Smooth muscle cell (in vitro differentiated cells): ENCODE results near the gene DHRS7C. TPM values are rescaled to one million over a fixed set of nuclear protein-coding genes. Genes with fewer than 3 reads are reported as not detected.

Source experiments
- DNase-seq: peaks from one replicate; lab custom pipeline; 2025; ENCODE audit not compliant: unreplicated experiment; lab: John Stamatoyannopoulos, UW
- H2AFZ ChIP-seq: fragments of 200-600 bp; sonication (generic); 2 replicates; pipeline ENCODE4 v1.6.0; 2016; ENCODE audit warnings: antibody characterized with exemption, low read depth, mild to moderate bottlenecking
- H3F3A ChIP-seq: fragments of 200-600 bp; sonication (generic); 2 replicates; pipeline ENCODE4 v1.6.0; 2017; ENCODE audit warnings: antibody characterized with exemption, low read depth
- H3K27ac ChIP-seq: fragments of 200-600 bp; sonication (generic); 2 replicates; pipeline ENCODE4 v1.5.1; 2016; ENCODE audit warnings: low read depth, mild to moderate bottlenecking
- H3K27me3 ChIP-seq: fragments of 200-600 bp; sonication (generic); 2 replicates; pipeline ENCODE4 v1.6.1; 2016; ENCODE audit warnings: low read depth, mild to moderate bottlenecking
- H3K36me3 ChIP-seq: fragments of 200-600 bp; sonication (generic); 2 replicates; pipeline ENCODE4 v1.5.1; 2016; ENCODE audit warnings: low read depth
- H3K4me1 ChIP-seq: fragments of 200-600 bp; sonication (generic); 2 replicates; pipeline ENCODE4 v1.5.1; 2016; ENCODE audit warnings: low read depth
- H3K4me2 ChIP-seq: fragments of 200-600 bp; sonication (generic); 2 replicates; pipeline ENCODE4 v1.6.0; 2016; ENCODE audit warnings: mild to moderate bottlenecking
- H3K4me3 ChIP-seq: fragments of 200-600 bp; sonication (generic); 2 replicates; pipeline ENCODE4 v1.5.1; 2016; ENCODE audit warnings: mild to moderate bottlenecking
- H3K79me2 ChIP-seq: fragments of 200-600 bp; sonication (generic); 2 replicates; pipeline ENCODE4 v1.6.0; 2016; ENCODE audit warnings: low read depth, mild to moderate bottlenecking
- H3K9ac ChIP-seq: fragments of 200-600 bp; sonication (generic); 2 replicates; pipeline ENCODE4 v1.6.0; 2016; ENCODE audit warnings: low read depth
- H3K9me3 ChIP-seq: fragments of 200-600 bp; sonication (generic); replicated peaks from 2 replicates; pipeline ENCODE4 v1.5.1; 2016; ENCODE audit warnings: low read depth
- H4K20me1 ChIP-seq: fragments of 200-600 bp; sonication (generic); 2 replicates; pipeline ENCODE4 v1.6.0; 2016; ENCODE audit warnings: low read depth
- WGBS: methylation state at CpG from one replicate; pipeline ENCODE4 v1.1.7; 2016; ENCODE audit warnings: low lambda C conversion rate; 5-methylcytosine and 5-hydroxymethylcytosine counted together
- polyA plus RNA-seq: library from polyadenylated mRNA; unstranded; fragments of >200 nt; fragmentation: Nextera tagmentation; extraction: Ambion mirVana; gene quantifications from 2 replicates; pipeline ENCODE4 v1.2.1, GENCODE V29; 2016
- total RNA-seq: library from RNA; depleted of rRNA; stranded (reverse); fragments of >200 nt; gene quantifications from 2 replicates; pipeline ENCODE4 v1.2.3, GENCODE V29; 2014
- TF ChIP-seq, protein P1 (sequence below): fragments of 200-600 bp; sonication (generic); IDR thresholded peaks from 2 replicates; pipeline ENCODE4 v1.5.1; 2017; ENCODE audit warnings: borderline replicate concordance, mild to moderate bottlenecking, antibody characterized with exemption; ENCODE audit not compliant: insufficient read depth, poor library complexity, severe bottlenecking

DHRS7C gene
- total and polyA plus RNA-seq, 2 experiments from 2014 or later = not detected

GRCh38 chr17:9828296-9829295, 37.2 kb upstream of the DHRS7C start:
- Histone ChIP-seq H3K9ac (no peak overlapping the region), H3K4me1 (no peaks in the 10 kb centered on the region), H3K9me3 (no peaks in the 10 kb centered on the region), H3K36me3 (no peaks in the 10 kb centered on the region), H3K27ac (no peak overlapping the region), H3K4me3 (no peak overlapping the region), H3F3A (no peaks in the 10 kb centered on the region), H2AFZ (peak overlapping the region; percentile 44), H4K20me1 (no peaks in the 10 kb centered on the region), H3K27me3 (no peaks in the 10 kb centered on the region), H3K79me2 (no peaks in the 10 kb centered on the region), H3K4me2 (peak overlapping the region; percentile 20)
- DNase-seq = no peak
- WGBS = 53% methylated on average over 13 of the region's 13 CpGs
- TF ChIP-seq, protein P1, sequence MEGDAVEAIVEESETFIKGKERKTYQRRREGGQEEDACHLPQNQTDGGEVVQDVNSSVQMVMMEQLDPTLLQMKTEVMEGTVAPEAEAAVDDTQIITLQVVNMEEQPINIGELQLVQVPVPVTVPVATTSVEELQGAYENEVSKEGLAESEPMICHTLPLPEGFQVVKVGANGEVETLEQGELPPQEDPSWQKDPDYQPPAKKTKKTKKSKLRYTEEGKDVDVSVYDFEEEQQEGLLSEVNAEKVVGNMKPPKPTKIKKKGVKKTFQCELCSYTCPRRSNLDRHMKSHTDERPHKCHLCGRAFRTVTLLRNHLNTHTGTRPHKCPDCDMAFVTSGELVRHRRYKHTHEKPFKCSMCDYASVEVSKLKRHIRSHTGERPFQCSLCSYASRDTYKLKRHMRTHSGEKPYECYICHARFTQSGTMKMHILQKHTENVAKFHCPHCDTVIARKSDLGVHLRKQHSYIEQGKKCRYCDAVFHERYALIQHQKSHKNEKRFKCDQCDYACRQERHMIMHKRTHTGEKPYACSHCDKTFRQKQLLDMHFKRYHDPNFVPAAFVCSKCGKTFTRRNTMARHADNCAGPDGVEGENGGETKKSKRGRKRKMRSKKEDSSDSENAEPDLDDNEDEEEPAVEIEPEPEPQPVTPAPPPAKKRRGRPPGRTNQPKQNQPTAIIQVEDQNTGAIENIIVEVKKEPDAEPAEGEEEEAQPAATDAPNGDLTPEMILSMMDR = no peak

- Histone ChIP-seq H3K4me3 (no peak within 1 kb of the TSS), H3K36me3 (no peaks in the 10 kb centered on the region), H3K27me3 (no peaks in the 10 kb centered on the region), H3K4me2 (no peak within 1 kb of the TSS), H4K20me1 (no peaks in the 10 kb centered on the region), H3K9ac (no peak within 1 kb of the TSS), H2AFZ (no peak within 1 kb of the TSS), H3K9me3 (no peaks in the 10 kb centered on the region), H3K27ac (no peak within 1 kb of the TSS), H3F3A (no peaks in the 10 kb centered on the region), H3K79me2 (no peaks in the 10 kb centered on the region), H3K4me1 (no peaks in the 10 kb centered on the region)
- DNase-seq = no peak
- 79% methylated on average over 21 of the region's 21 CpGs for WGBS
- TF ChIP-seq, protein P1 = no peak
These were observed 34.3 kb upstream of the DHRS7C start, which contains the start of gene GLP2R for GRCh38 chr17:9825641-9826150. Gene GLP2R, plus strand, starts transcription at chr17:9825924. Its CDS starts 140 bp downstream, at chr17:9826064.

GRCh38 chr17:9824797-9825338, 33.5 kb upstream of the DHRS7C start:
- no peaks in the 10 kb centered on the region for H3K27me3 ChIP-seq
- no peaks in the 10 kb centered on the region for H4K20me1 ChIP-seq
- H3K79me2 ChIP-seq = no peaks in the 10 kb centered on the region
- H3F3A ChIP-seq = no peaks in the 10 kb centered on the region
- no peaks in the 10 kb centered on the region for H3K4me1 ChIP-seq
- no peaks in the 10 kb centered on the region for H3K9me3 ChIP-seq
- no peak overlapping the region for H3K4me3 ChIP-seq
- DNase-seq = no peak
- H3K9ac ChIP-seq = no peak overlapping the region
- H2AFZ ChIP-seq = no peak overlapping the region
- TF ChIP-seq, protein P1 = no peak
- H3K27ac ChIP-seq = no peak overlapping the region
- WGBS = 86% methylated on average over 8 of the region's 8 CpGs
- no peak overlapping the region for H3K4me2 ChIP-seq
- H3K36me3 ChIP-seq = no peaks in the 10 kb centered on the region
